HL-60/S4 treated with phorbol 12-myristate 13-acetate at 8.2 ng/mL for 4 days and 3 days (cell line): ENCODE results near the gene ACO1.

ENCODE experiments used
- in situ Hi-C: fragments of 300-500 bp; cut with MboI; formaldehyde crosslinking; loops from 2 replicates; pipeline ENCODE4 v1.15.0; 2022; ENCODE audit warnings: low sequenced_read_pairs

Gene ACO1

GRCh38 chr9:32463500-32464293, 79.3 kb downstream of the ACO1 start:
- in situ Hi-C loops, result no loop called here

GRCh38 chr9:32468740-32469139, 84.3 kb downstream of the ACO1 start:
- in situ Hi-C loops, result no loop called here

- in situ Hi-C loops, result no loop called here
Measured at GRCh38 chr9:32472344-32472743, 87.9 kb downstream of the ACO1 start.

GRCh38 chr9:32483343-32483742, 98.9 kb downstream of the ACO1 start:
- in situ Hi-C loops, result no loop called here

GRCh38 chr9:32486839-32487562, 102.6 kb downstream of the ACO1 start:
- in situ Hi-C loops, result no loop called here

- in situ Hi-C loops, result no loop called here
Measured at GRCh38 chr9:32487981-32488380, 103.5 kb downstream of the ACO1 start.

- in situ Hi-C loops, result no loop called here
Measured at GRCh38 chr9:32490601-32491000, 106.2 kb downstream of the ACO1 start.

GRCh38 chr9:32497921-32498320, 113.5 kb downstream of the ACO1 start:
- in situ Hi-C loops, result no loop called here

GRCh38 chr9:32500768-32501167, 116.3 kb downstream of the ACO1 start:
- in situ Hi-C loops, result no loop called here

GRCh38 chr9:32501868-32502267, 117.4 kb downstream of the ACO1 start:
- in situ Hi-C loops, result no loop called here

GRCh38 chr9:32502464-32502863, 118.0 kb downstream of the ACO1 start:
- in situ Hi-C loops, result no loop called here

GRCh38 chr9:32503008-32503407, 118.6 kb downstream of the ACO1 start:
- in situ Hi-C loops, result no loop called here
